Glutamatergic neuron (in vitro differentiated cells): Measurements from ENCODE around the gene LENG9. TPM values are rescaled to one million over a fixed set of nuclear protein-coding genes. Genes with fewer than 3 reads are reported as not detected.
A peak's percentile ranks its signal among the peaks of the same experiment; 100 is the strongest.

ENCODE experiments used
- DNase-seq: peaks from one replicate; pipeline ENCODE4 v3.0.0; 2022
- H3K27ac Mint-ChIP-seq: one replicate; pipeline ENCODE4 v1.8.0; 2020; ENCODE audit warnings: mild to moderate bottlenecking, mixed read lengths, inconsistent platforms; ENCODE audit not compliant: unreplicated experiment
- H3K27me3 Mint-ChIP-seq: one replicate; pipeline ENCODE4 v1.8.0; 2020; ENCODE audit warnings: mild to moderate bottlenecking, moderate library complexity, mixed read lengths, inconsistent platforms; ENCODE audit not compliant: unreplicated experiment
- H3K36me3 Mint-ChIP-seq: one replicate; pipeline ENCODE4 v1.8.0; 2020; ENCODE audit warnings: mild to moderate bottlenecking, mixed read lengths, inconsistent platforms; ENCODE audit not compliant: unreplicated experiment
- H3K4me1 Mint-ChIP-seq: one replicate; pipeline ENCODE4 v1.8.0; 2020; ENCODE audit warnings: mild to moderate bottlenecking, low read depth, mixed read lengths, inconsistent platforms; ENCODE audit not compliant: unreplicated experiment
- H3K4me3 Mint-ChIP-seq: one replicate; pipeline ENCODE4 v1.8.0; 2020; ENCODE audit warnings: mild to moderate bottlenecking, mixed read lengths, inconsistent platforms; ENCODE audit not compliant: unreplicated experiment
- H3K9me3 Mint-ChIP-seq: one replicate; pipeline ENCODE4 v1.8.0; 2020; ENCODE audit warnings: mild to moderate bottlenecking, moderate library complexity, mixed read lengths, inconsistent platforms; ENCODE audit not compliant: unreplicated experiment
- CTCF ChIP-seq: fragments of 200-600 bp; sonication (generic); IDR thresholded peaks from one replicate; pipeline ENCODE4 v1.5.0; 2021; ENCODE audit not compliant: partially characterized antibody, unreplicated experiment
- total RNA-seq: library from RNA; stranded (reverse); fragmentation: NEBNext Ultra II Directional; extraction: Animal tissue kit (Norgen Biotek cat#: 25700); gene quantifications from one replicate; pipeline ENCODE4 v1.2.1, GENCODE V29; 2021; ENCODE audit not compliant: unreplicated experiment

Gene LENG9
- total RNA-seq, 1 donor from 2014 or later: 4.7 TPM

GRCh38 chr19:54436628-54437252, 26.8 kb downstream of the LENG9 start:
- H3K9me3 Mint-ChIP-seq: peaks cover 8% of the 10 kb centered on the region
- H3K4me1 Mint-ChIP-seq: peaks cover 22% of the 10 kb centered on the region
- no peak overlapping the region for H3K27ac Mint-ChIP-seq
- no peak for DNase-seq
- no peak for TF ChIP-seq CTCF
- H3K4me3 Mint-ChIP-seq: peak overlapping the region; percentile 15
- peaks cover 12% of the 10 kb centered on the region for H3K27me3 Mint-ChIP-seq
- H3K36me3 Mint-ChIP-seq: no peaks in the 10 kb centered on the region

GRCh38 chr19:54436031-54436523, 27.5 kb downstream of the LENG9 start:
- Mint-ChIP-seq H3K36me3 (no peaks in the 10 kb centered on the region), H3K4me3 (peak overlapping the region; percentile 15), H3K27ac (no peak overlapping the region), H3K9me3 (peaks cover 8% of the 10 kb centered on the region), H3K4me1 (peaks cover 23% of the 10 kb centered on the region), H3K27me3 (peaks cover 12% of the 10 kb centered on the region)
- no peak for DNase-seq
- TF ChIP-seq CTCF: no peak

GRCh38 chr19:54435551-54436016, 28.0 kb downstream of the LENG9 start:
- no peaks in the 10 kb centered on the region for H3K36me3 Mint-ChIP-seq
- no peak overlapping the region for H3K27ac Mint-ChIP-seq
- DNase-seq: no peak
- no peak overlapping the region for H3K4me3 Mint-ChIP-seq
- H3K4me1 Mint-ChIP-seq: peaks cover 24% of the 10 kb centered on the region
- H3K9me3 Mint-ChIP-seq: peaks cover 8% of the 10 kb centered on the region
- TF ChIP-seq CTCF: no peak
- H3K27me3 Mint-ChIP-seq: peaks cover 12% of the 10 kb centered on the region

GRCh38 chr19:54434873-54435214, 28.7 kb downstream of the LENG9 start:
- Mint-ChIP-seq H3K27ac (no peak overlapping the region), H3K9me3 (peaks cover 8% of the 10 kb centered on the region), H3K4me3 (no peak overlapping the region), H3K27me3 (peaks cover 10% of the 10 kb centered on the region), H3K36me3 (no peaks in the 10 kb centered on the region), H3K4me1 (peaks cover 24% of the 10 kb centered on the region)
- no peak for TF ChIP-seq CTCF
- no peak for DNase-seq

- DNase-seq: no peak
- H3K4me3 Mint-ChIP-seq: peak overlapping the region; percentile 4
- no peaks in the 10 kb centered on the region for H3K36me3 Mint-ChIP-seq
- peaks cover 10% of the 10 kb centered on the region for H3K9me3 Mint-ChIP-seq
- peaks cover 12% of the 10 kb centered on the region for H3K27me3 Mint-ChIP-seq
- H3K27ac Mint-ChIP-seq: no peak overlapping the region
- no peak for TF ChIP-seq CTCF
- H3K4me1 Mint-ChIP-seq: peaks cover 24% of the 10 kb centered on the region
Measured at GRCh38 chr19:54434112-54434872, 29.3 kb downstream of the LENG9 start.
